K562 (cell line): ENCODE results near the gene MGAT4B. TPM values are rescaled to one million over a fixed set of nuclear protein-coding genes. Genes with fewer than 3 reads are reported as not detected.

ENCODE experiments used
- ARID1B ChIP-seq: fragments of 450-650 bp; IDR thresholded peaks from 2 replicates; pipeline ENCODE4 v1.6.1; 2016; ENCODE audit warnings: antibody characterized with exemption, mild to moderate bottlenecking, inconsistent platforms
- BDP1 ChIP-seq: IDR thresholded peaks from 3 replicates; pipeline ENCODE4 v1.6.1; 2011; ENCODE audit not compliant: insufficient read length, insufficient read depth
- BHLHE40 ChIP-seq: IDR thresholded peaks from 2 replicates; pipeline ENCODE4 v1.6.1; 2011; ENCODE audit warnings: low read length, improper control_type of control experiment
- CXXC5 ChIP-seq: fragments of 250-450 bp; sonication (Bioruptor Pico); IDR thresholded peaks from 2 replicates; pipeline ENCODE4 v1.8.0; 2022; ENCODE audit warnings: inconsistent platforms, mild to moderate bottlenecking, moderate library complexity
- ESRRA ChIP-seq: fragments of 450-650 bp; IDR thresholded peaks from 2 replicates; pipeline ENCODE4 v1.6.1; 2014; ENCODE audit warnings: low read depth, mild to moderate bottlenecking, moderate library complexity, borderline replicate concordance
- ETV1 ChIP-seq: fragments of 450-650 bp; conservative IDR thresholded peaks from 2 replicates; pipeline ENCODE4 v1.6.1; 2016; ENCODE audit warnings: missing genetic modification characterization, control low read depth, low read depth, missing compliant biosample characterization
- FOXA3 ChIP-seq, 2 experiments: fragments of 450-650 bp in 1 of 2; sonication (generic) in 1 of 2; formaldehyde crosslinking; IDR thresholded peaks in 1 of 2; conservative IDR thresholded peaks in 1 of 2; 2 replicates each; pipeline versions ENCODE4 v1.4.0 to v1.8.0; 2020 to 2022; ENCODE audit warnings: mild to moderate bottlenecking in 2 of 2, missing genetic modification reagents in 1 of 2
- GABPB2 ChIP-seq: fragments of 250-450 bp; sonication (Bioruptor Pico); conservative IDR thresholded peaks from 2 replicates; pipeline ENCODE4 v1.5.1; 2021; ENCODE audit warnings: mild to moderate bottlenecking
- GATAD2A ChIP-seq: fragments of 450-650 bp; IDR thresholded peaks from 2 replicates; pipeline ENCODE4 v1.6.1; 2017
- HDAC6 ChIP-seq: IDR thresholded peaks from 2 replicates; pipeline ENCODE4 v1.6.1; 2012; ENCODE audit warnings: low read depth, mild to moderate bottlenecking, control low read depth, inconsistent platforms, low read length, moderate library complexity
- HMG20A ChIP-seq: fragments of 450-650 bp; formaldehyde crosslinking; conservative IDR thresholded peaks from 2 replicates; pipeline ENCODE4 v1.4.0; 2020; ENCODE audit warnings: mild to moderate bottlenecking, mixed read lengths
- MAFK ChIP-seq: IDR thresholded peaks from 2 replicates; pipeline ENCODE4 v1.6.1; 2011; ENCODE audit warnings: low read length, improper control_type of control experiment
- MNT ChIP-seq, 2 experiments: fragments of 450-650 bp; conservative IDR thresholded peaks; 2 replicates each; pipeline ENCODE4 v1.6.1; 2017; ENCODE audit warnings: mild to moderate bottlenecking in 2 of 2, moderate library complexity in 2 of 2
- MTF1 ChIP-seq: fragments of 250-450 bp; sonication (Bioruptor Pico); IDR thresholded peaks from 2 replicates; pipeline ENCODE4 v1.9.0; 2021; ENCODE audit warnings: moderate library complexity, mild to moderate bottlenecking, inconsistent platforms, borderline replicate concordance
- MYBL2 ChIP-seq, 2 experiments: fragments of 450-650 bp in 1 of 2; sonication (generic) in 1 of 2; formaldehyde crosslinking in 1 of 2; IDR thresholded peaks; 2 replicates each; pipeline versions ENCODE4 v1.6.1 to v1.8.1; 2017 to 2022; ENCODE audit warnings: borderline replicate concordance in 1 of 2, inconsistent platforms in 1 of 2, low read depth in 1 of 2, mild to moderate bottlenecking in 1 of 2, missing genetic modification reagents in 1 of 2, moderate library complexity in 1 of 2
- NR3C1 ChIP-seq: sonication (generic); formaldehyde crosslinking; IDR thresholded peaks from 2 replicates; pipeline ENCODE4 v1.8.1; 2022; ENCODE audit warnings: missing genetic modification reagents
- PCBP2 ChIP-seq: fragments of 200-400 bp; formaldehyde crosslinking; IDR thresholded peaks from 2 replicates; pipeline ENCODE4 v1.6.1; 2018; ENCODE audit warnings: low read length, low read depth, mild to moderate bottlenecking, moderate library complexity; ENCODE audit not compliant: poor library complexity, severe bottlenecking
- RBBP5 ChIP-seq: fragments of 200-600 bp; sonication (generic); IDR thresholded peaks from 2 replicates; pipeline ENCODE4 v1.6.1; 2012; ENCODE audit warnings: borderline replicate concordance, mild to moderate bottlenecking, low read length, control low read depth, inconsistent platforms; ENCODE audit not compliant: insufficient read depth, poor library complexity, severe bottlenecking
- SIN3B ChIP-seq: fragments of 450-650 bp; IDR thresholded peaks from 2 replicates; pipeline ENCODE4 v1.6.1; 2017; ENCODE audit warnings: low read depth, mild to moderate bottlenecking, moderate library complexity
- SUPT5H ChIP-seq: fragments of 450-650 bp; IDR thresholded peaks from 2 replicates; pipeline ENCODE4 v1.6.1; 2016
- TEAD4 ChIP-seq, 2 experiments: sonication (generic) in 1 of 2; formaldehyde crosslinking in 1 of 2; IDR thresholded peaks; 2 replicates each; pipeline versions ENCODE4 v1.6.1 to v1.8.0; 2012 to 2022; ENCODE audit warnings: borderline replicate concordance in 1 of 2, inconsistent platforms in 1 of 2, low read length in 1 of 2, mild to moderate bottlenecking in 1 of 2, missing genetic modification reagents in 1 of 2
- USF1 ChIP-seq: sonication (generic); formaldehyde crosslinking; IDR thresholded peaks from 2 replicates; pipeline ENCODE4 v1.9.0; 2022; ENCODE audit warnings: mild to moderate bottlenecking, missing genetic modification reagents
- ZKSCAN1 ChIP-seq: fragments of 150-350 bp; IDR thresholded peaks from 2 replicates; pipeline ENCODE4 v1.6.1; 2016; ENCODE audit warnings: low read depth, low read length
- ZNF586 ChIP-seq: fragments of 450-650 bp; formaldehyde crosslinking; conservative IDR thresholded peaks from 2 replicates; pipeline ENCODE4 v1.4.0; 2020; ENCODE audit warnings: mild to moderate bottlenecking, moderate library complexity
- polyA plus RNA-seq, 8 experiments: library from polyadenylated mRNA; depleted of rRNA in 4 of 8; stranded (reverse) in 5 of 8; unstranded in 3 of 8; fragments of >200 nt; fragmentation: Nextera tagmentation in 2 of 8; fragmentation: Illumina TruSeq in 1 of 8; extraction: Ambion mirVana in 2 of 8; extraction: Trizol in 1 of 8; gene quantifications; 2 replicates each; pipeline versions ENCODE4 v1.2.1 to v1.2.3, GENCODE V29; 2011 to 2014; ENCODE audit warnings: inconsistent platforms in 1 of 8, missing spikeins in 1 of 8
- total RNA-seq, 7 experiments: library from RNA; depleted of rRNA in 6 of 7; stranded (reverse); fragments of >200 nt in 6 of 7; fragmentation: Illumina TruSeq in 2 of 7; extraction: Trizol in 2 of 7; gene quantifications; 2 replicates each; pipeline versions ENCODE4 v1.2.1 to v1.2.3, GENCODE V29; 2011 to 2021; ENCODE audit warnings: low replicate concordance in 1 of 7
- TF ChIP-seq, protein P1 (sequence below): fragments of 200-800 bp; sonication (Bioruptor generic); IDR thresholded peaks from 2 replicates; pipeline ENCODE4 v1.6.1; 2017; ENCODE audit warnings: missing genetic modification characterization, missing compliant biosample characterization

Gene MGAT4B
- total and polyA plus RNA-seq, 9 of the 15 experiments (the other 6 are each of a cell fraction or from before 2014, with no cell fraction given), result 0.34 to 133 (median 75.4) TPM

GRCh38 chr5:179821298-179822058, 14.8 kb upstream of the MGAT4B start (continued):
- TF ChIP-seq ETV1 (no peak), MNT (conservative IDR thresholded peaks at IDR 0.05) (peak; percentile 76 to 86), NR3C1 (CRISPR knock-in tag) (no peak), ARID1B (peak; percentile 70), RBBP5 (peak; percentile 24), FOXA3 (CRISPR knock-in tag; conservative IDR thresholded peaks at IDR 0.05 in 1 of 2, IDR thresholded peaks at IDR 0.05 in 1 of 2) (peak; percentile 33 to 94; a peak in 3 of 4 replicates), SUPT5H (peak; percentile 68), MYBL2 (IDR thresholded peaks at IDR 0.05; ENCODE audit: low read depth) (no peak), MYBL2 (CRISPR knock-in tag; IDR thresholded peaks at IDR 0.05; ENCODE audit: borderline replicate concordance) (no peak), BHLHE40 (no peak), BDP1 (no peak), USF1 (CRISPR knock-in tag) (no peak), PCBP2 (no peak), SIN3B (no peak), ESRRA (no peak), GABPB2 (CRISPR knock-in tag) (no peak), CXXC5 (CRISPR knock-in tag) (peak; percentile 5; the same call in 1 of the 2 replicates), HDAC6 (no peak), MAFK (no peak), ZNF586 (0 out of 2 replicates have a peak, but pooled peaks have one; percentile 22), HMG20A (no peak), TEAD4 (IDR thresholded peaks at IDR 0.05; ENCODE audit: low read length) (no peak; the same call in 1 of the 2 replicates), TEAD4 (CRISPR knock-in tag; IDR thresholded peaks at IDR 0.05; ENCODE audit: borderline replicate concordance) (no peak), MTF1 (CRISPR knock-in tag) (no peak), ZKSCAN1 (no peak), GATAD2A (0 out of 2 replicates have a peak, but pooled peaks have one; percentile 58)
- TF ChIP-seq, protein P1, sequence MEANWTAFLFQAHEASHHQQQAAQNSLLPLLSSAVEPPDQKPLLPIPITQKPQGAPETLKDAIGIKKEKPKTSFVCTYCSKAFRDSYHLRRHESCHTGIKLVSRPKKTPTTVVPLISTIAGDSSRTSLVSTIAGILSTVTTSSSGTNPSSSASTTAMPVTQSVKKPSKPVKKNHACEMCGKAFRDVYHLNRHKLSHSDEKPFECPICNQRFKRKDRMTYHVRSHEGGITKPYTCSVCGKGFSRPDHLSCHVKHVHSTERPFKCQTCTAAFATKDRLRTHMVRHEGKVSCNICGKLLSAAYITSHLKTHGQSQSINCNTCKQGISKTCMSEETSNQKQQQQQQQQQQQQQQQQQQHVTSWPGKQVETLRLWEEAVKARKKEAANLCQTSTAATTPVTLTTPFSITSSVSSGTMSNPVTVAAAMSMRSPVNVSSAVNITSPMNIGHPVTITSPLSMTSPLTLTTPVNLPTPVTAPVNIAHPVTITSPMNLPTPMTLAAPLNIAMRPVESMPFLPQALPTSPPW (CRISPR knock-in tag), result peak; percentile 70
